HG03469 (cell line): ENCODE measurements around the gene OR1E2.
"Not testable (repeated sequence)": the region's sequence is repeated elsewhere in the genome, so short reads cannot be mapped to it uniquely, and the experiment has no call there.

Experiments used
- ATAC-seq: cut with Tn5 transposase; IDR thresholded peaks from one replicate; pipeline ENCODE4 v1.9.1; 2021; ENCODE audit warnings: mild to moderate bottlenecking, moderate library complexity, moderate number of reproducible peaks; ENCODE audit not compliant: unreplicated experiment

OR1E2 gene

DNA sequence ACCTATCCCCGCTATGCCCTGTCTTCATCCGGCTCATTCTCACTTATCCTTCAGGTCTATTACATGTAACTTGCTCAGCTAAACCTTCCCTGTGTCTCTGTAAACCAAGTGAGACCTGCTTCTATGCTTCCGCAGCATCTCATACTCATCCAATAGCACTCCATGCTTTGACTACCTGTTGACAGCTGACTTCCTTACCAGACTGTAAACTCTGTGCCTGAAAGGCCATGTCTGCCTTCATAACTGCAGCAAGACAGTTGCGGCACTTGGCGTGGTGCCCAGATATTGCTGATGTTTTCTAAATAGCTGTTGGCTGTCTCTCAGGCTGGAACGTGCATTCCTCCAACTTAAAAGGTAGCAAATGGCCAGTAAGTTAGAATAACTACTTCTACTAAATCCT lies 33.6 kb downstream of the OR1E2 start:
- no peak for ATAC-seq

DNA sequence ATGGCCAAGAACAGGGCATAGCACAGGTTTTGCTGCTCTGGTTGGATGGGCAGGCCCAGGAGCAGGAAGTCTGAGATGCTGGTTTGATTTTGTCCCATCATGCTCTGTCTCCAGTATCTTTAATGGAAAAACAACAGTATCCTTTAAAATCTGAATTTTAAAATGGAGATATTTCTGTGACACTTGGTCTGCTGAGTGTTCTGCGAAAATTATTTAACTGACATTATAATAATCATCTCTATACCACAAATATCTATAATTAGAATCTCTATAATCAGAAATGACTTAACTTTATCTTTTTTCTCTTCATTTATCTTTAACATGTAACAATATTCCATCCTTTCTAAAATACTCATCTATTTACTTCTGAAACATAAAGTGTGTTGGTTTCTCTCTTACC lies 35.3 kb downstream of the OR1E2 start, which contains the start of gene OR1E1:
Gene OR1E1 (minus strand): TSS at position 101 of the 400 bp plus-strand sequence. CDS start 0 bp downstream, at position 101.
- no peak for ATAC-seq

DNA sequence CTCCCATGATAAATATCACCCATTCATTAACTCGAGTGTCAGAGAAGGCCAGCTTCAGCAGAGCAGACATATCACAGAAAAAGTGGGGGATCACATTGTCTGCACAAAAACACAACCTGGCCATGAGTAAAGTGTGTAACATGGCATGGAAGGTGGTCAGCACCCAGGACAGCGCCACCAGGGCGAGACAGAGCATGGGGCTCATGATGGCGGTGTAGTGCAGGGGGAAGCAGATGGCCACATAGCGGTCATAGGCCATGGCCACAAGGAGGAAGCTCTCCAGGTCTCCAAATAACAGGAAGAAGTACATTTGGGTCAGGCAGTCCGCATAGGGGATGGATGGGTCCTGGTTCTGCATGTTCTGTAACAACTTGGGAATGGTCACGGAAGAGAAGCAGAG lies 35.8 kb downstream of the OR1E2 start:
- ATAC-seq: not testable (repeated sequence)

DNA sequence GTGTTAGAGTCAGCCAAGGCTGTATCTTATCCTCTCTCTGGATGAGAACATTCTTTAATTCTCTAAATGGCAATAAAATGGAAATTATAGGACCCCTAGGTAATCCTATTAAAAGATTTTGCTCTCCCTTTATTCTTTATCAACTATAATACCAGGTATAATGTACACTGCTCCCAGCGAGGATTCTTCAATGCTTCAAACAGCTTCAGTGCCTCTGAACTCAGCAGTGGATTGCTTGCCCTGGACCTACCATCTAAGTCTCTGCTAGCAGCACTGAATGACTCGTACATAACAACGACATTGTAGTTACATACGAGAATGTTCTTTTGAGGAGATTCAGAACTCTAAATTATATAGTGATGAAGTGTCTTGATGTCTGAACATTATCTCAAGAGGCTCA lies 43.9 kb downstream of the OR1E2 start:
- ATAC-seq: no peak

DNA sequence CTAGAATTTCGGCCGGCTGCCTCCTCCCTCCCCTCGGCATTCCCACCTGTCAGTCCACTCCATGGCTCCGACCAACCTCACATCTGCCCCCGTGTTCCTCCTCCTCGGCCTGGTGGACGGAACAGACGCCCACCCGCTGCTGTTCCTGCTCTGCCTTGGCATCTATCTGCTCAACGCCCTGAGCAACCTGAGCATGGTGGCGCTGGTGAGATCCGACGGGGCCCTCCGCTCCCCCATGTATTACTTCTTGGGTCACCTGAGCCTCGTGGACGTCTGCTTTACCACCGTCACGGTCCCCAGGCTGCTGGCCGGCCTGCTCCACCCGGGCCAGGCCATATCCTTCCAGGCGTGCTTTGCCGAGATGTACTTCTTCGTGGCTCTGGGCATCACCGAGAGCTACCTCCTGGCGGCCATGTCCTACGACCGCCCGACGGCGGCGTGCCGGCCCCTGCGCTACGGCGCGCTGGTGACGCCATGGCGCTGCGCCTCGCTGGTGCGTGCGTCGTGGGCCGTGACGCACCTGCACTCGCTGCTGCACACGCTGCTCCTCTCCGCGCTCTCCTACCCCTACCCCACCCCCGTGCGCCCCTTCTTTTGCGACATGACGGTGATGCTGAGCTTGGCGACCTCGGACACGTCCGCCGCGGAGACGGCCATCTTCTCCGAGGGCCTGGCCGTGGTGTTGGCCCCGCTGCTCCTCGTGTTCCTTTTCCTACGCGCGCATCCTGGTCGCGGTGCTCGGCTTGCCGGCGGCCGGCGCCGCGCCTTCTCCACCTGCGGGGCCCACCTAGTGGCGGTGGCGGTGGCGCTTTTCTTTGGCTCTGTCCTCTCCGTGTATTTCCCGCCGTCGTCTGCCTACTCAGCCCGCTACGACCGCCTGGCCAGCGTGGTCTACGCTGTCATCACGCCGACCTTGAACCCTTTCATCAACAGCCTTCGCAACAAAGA lies 47.5 kb downstream of the OR1E2 start, which contains the start of gene OR3A2:
Gene OR3A2 (minus strand): TSS at position 440 of the 948 bp plus-strand sequence.
- no peak for ATAC-seq
